Activated naive CD4-positive, alpha-beta T cell treated with Interleukin-2 at 50 U/mL for 16 hours (primary cell): ENCODE results near the gene FAM209A.
"Not testable (repeated sequence)": the region's sequence is repeated elsewhere in the genome, so short reads cannot be mapped to it uniquely, and the experiment has no call there.

Experiments
- DNase-seq: peaks from one replicate; pipeline ENCODE4 v3.0.0-alpha.2; 2020

Gene FAM209A

DNA sequence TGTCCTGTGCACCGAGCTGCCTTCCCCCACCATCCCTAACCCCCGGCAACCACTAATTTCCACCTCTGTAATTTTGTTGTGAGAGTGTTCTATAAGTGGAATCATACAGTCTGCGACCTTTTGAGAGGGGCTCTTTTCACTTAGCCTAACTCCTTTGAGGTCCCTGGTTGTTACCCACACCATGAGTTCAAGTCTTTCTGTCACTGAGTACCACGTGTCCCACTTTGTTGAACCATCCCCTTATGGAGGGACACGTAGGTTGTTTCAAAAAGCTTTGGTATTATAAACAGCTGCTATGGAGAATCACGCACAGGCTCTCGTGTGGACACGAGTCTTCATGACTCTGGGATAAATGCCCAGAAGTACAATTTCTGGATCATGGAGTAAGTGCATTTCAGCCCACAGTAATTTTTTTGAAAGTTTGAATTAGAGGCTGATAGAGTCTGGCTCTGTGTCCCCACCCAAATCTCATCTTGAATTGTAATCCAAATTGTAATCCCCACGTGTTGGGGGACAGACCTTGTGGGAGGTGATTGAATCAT lies 18.0 kb downstream of the FAM209A start:
- no peak for DNase-seq

DNA sequence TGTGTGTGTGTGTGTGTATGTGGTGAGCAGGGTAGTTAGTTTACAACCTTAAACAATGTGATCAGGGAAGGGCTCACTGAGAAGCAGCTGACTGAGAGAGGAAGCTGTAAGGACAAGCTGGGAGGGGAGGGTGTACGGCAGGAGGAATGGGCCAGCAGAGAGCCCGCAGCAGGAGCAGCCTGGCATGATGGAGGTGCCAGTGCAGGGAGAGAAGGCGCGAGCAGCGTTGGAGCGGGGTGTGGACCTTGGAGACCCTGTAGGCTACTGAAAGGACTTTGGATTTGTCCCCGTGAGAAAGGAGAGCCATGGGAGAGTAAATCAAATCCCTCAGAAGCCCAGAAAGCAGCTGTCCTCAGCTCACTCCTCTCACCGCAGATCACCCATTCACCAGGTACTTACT lies 27.0 kb downstream of the FAM209A start:
- DNase-seq, result no peak

DNA sequence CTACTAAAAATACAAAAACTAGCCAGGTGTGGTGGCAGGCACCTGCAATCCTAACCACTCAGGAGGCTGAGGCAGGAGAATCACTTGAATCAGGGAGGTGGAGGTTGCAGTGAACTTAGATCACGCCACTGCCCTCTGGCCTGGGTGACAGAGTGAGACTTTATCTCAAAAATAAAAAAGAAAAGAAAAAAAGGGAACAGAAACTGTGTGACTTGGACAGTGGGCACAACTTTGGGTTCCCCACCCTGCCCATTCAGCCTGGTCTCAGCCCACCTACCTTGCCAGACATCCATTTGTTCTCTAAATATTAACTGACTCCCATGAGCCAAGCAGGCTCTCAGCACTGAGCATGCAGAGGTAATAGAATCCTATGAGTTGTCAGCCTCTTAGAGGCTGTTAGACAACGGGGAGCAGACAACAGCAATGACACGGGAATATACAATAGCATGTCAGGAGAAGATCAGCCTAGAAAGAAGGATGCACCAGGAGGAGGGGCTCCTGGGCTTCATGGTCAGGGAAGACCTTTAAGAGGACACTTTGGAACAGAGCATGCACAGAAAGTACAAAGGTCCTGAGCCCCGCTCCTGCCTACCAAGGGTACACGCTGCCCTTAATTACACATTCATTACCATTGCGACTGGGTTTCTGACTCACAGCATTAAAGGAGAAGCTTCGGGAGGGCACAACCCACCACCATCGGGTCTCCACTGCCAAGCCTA lies 28.5 kb downstream of the FAM209A start:
- no peak for DNase-seq

DNA sequence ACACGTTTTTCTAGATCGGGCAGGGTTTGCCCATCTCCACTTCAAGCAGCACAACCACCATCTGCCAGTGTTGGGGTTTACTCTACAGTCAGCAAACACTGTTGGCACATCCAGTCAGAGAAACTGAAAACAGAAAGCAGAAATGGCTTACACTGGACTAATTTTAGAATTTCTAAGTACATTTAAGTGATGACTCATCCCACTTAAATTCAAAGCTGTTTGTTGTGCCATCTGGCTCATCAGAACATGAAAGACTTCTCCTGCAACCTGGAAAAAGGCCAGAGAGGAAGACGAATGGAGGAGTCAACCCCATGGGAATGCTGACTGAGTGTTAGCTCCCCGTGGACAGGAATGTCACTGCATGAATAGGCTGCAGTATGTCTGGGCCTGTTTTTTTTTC lies 30.3 kb downstream of the FAM209A start:
- DNase-seq, result no peak

DNA sequence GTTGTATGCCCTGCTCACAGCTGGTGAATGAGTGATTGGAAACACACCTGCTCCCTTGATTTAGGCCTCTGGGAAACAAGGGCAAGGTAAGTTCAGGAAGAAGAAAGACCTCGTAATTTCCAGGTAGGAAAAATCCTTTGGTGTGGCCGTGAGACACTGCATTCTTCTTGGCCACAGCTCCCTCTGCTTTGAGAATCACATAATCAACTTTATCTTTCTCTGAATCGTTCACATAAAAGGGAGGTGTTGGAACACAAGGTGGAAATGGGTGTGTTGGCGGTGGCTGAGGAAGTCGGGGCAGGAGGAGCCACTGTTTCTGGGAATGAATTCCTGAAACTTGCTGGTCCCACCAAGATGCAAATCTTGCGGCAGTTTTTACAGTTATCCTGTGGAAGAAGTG lies 34.4 kb downstream of the FAM209A start:
- DNase-seq, result no peak

DNA sequence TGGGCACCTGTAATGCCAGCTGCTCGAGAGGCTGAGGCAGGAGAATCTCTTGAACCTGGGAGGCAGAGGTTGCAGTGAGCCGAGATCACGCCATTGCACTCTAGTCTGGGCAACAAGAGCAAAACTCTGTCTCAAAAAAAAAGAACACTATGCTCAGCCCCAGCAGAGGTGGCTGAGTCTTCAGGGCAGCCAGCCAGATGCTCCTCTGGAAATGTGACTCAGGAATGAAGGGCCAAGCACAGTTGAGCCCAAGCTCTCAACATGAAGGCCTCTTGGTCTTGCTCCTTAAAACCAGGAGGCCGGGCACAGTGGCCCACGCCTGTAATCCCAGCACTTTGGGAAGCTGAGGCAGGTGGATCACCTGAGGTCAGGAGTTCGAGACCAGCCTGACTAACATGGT lies 40.0 kb downstream of the FAM209A start:
- DNase-seq, result not testable (repeated sequence)

DNA sequence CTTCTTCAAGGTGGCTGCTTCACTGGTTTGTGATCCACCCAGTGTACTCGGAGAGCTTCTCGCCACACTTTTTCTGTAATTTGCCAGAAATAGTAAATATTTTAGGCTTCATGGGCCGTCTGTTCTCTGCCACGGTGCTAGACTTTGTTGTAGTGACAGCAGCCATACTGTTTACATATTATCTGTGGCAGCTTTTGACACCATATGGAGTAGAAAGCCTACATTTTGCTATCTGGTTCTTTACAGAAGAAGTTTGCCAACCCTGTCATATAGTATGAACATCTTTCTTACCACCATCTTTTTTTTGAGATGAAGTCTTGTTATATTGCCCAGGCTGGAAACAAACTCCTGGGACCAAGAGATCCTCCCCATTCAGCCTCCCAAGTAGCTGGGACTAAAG lies 41.0 kb downstream of the FAM209A start:
- DNase-seq, result no peak

DNA sequence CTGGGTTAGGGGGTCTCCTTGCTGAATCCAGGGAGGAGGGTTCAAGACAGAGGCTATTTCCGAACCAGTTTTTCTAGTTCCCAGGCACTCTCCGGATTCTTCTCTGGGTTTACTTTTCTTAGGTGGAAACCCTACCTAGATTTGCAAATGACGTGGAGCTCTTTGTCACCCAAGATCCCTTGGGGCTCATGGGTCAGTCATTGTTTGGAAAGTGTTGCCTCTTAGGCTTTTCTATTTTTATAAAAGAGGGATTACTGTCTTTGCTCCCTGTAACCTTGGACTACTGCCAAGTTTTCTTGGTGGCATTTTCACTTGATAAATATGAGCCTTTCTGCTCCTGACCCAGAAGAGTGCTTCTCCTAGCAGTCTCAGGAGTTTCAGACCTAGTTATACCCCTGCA lies 42.1 kb downstream of the FAM209A start:
- no peak for DNase-seq

DNA sequence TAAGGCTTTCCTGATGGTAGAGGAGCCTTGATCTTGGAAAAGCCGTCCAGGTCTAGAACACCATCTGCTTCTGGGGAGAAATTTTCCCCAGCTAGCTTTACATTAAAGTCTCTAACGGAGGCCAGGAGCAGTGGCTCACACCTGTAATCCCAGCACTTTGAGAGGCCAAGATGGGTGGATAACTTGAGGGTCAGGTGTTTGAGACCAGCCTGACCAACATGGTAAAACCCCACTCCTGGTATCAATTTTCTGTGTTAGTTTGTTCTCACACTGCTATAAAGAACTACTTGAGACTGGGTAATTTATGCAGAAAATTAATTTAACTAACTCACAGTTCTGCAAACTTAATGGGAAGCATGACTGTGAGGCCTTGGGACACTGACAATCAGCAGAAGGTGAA lies 46.3 kb downstream of the FAM209A start:
- DNase-seq, result no peak

DNA sequence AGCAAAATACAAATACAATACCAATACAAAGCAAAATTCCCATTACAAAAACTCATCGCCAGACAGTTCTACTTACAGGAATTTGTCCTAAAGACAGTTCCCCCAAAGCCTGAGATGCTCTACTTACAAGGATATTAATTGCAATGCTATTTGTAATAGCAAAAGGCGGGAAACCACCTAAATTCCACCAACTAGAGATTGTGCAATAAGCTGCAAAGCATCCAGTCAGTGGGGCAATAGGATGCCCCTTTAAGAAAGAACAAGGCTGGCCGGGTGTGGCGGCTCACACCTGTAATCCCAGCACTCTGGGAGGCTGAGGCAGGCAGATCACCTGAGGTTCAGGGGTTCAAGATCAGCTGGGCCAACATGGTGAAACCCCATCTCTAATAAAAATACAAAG lies 47.6 kb downstream of the FAM209A start:
- no peak for DNase-seq

DNA sequence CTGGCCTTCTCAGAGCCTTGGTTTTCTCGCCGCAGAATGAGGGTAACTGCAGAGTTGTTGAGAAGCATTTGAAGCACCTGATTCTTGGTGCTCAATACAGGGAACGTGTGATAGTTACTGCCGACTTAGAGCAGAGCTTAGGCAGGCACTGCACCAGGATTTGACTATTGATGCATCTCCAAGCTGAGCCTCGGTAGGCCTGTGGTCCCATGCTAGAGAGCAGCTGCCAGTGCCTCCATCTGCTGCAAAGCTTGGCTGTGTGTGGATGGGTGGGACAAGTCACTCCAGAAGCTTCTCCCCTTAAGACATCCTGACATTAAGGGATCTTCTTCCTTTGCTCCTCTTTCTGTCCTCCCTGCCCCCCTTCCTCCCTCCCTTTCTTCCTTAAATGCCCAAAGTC lies 49.4 kb downstream of the FAM209A start:
- DNase-seq, result no peak

DNA sequence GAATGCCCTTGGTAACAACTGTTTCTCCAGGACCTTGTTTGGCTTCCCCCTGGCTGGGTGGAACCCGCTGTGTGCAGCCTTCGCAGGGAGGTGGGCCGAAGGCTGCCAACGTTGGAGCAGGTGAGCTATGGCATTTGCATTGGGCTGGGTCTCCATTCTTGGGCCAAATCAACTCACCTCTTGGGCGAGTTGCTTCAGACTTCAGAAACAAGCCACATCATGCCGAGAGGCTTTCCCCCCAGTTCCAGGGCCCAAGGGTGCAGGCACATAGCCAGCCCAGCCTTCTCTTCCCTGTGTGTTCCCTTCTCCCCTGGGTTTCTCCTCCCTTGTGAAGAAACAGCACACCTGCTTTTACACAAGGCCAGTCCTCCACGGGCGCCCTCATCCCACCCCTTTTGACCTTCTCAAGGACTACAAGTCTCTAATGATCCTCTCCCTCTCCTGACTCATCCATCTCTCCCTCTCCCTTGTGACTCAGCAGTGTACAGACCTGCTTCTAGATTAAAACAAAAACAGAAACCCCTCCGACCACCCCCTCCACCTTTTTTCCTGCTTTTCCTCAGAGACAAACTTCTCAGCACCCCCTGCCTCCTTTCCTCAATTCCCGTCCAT lies 50.1 kb downstream of the FAM209A start:
- no peak for DNase-seq

DNA sequence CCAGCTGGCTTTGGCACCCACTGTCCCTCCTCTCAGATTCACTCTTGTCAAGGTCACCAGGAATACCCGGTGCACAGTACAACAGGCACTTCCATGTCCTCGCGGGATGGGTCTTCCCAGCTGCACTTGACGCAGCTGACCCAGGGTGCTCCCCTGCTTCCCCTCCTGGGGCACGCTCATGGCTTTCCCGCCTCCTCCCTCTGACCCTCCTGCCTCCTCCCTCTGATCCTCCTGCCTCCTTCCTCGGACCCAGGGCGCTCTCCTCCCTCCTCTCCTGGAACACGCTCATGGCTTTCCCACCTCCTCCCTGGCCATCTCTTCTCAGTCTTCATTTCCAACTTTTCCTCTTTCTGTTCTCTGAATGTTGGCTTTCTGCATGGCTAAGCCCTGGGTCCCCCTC lies 50.6 kb downstream of the FAM209A start:
- DNase-seq, result no peak
